SJSA1 (cell line): Measurements from ENCODE around the gene DDX23. TPM values are rescaled to one million over a fixed set of nuclear protein-coding genes. Genes with fewer than 3 reads are reported as not detected.

ENCODE experiments used
- DNase-seq, 2 experiments: peaks; one replicate each; pipeline ENCODE4 v3.0.0-alpha.2; 2015 to 2020; ENCODE audit warnings: low spot score in 2 of 2, low read depth in 1 of 2
- H3K27ac ChIP-seq: fragments of 250-450 bp; sonication (Bioruptor Pico); 2 replicates; pipeline ENCODE4 v1.5.1; 2020; ENCODE audit warnings: mild to moderate bottlenecking, moderate library complexity
- H3K27me3 ChIP-seq: fragments of 250-450 bp; sonication (Bioruptor Pico); replicated peaks from 2 replicates; pipeline ENCODE4 v1.5.1; 2020; ENCODE audit warnings: mild to moderate bottlenecking, moderate library complexity
- H3K36me3 ChIP-seq: fragments of 250-450 bp; sonication (Bioruptor Pico); 2 replicates; pipeline ENCODE4 v1.5.1; 2020; ENCODE audit warnings: mild to moderate bottlenecking
- H3K4me1 ChIP-seq: fragments of 250-450 bp; sonication (Bioruptor Pico); replicated peaks from 2 replicates; pipeline ENCODE4 v1.6.1; 2021; ENCODE audit warnings: mild to moderate bottlenecking
- H3K4me3 ChIP-seq: fragments of 250-450 bp; sonication (Bioruptor Pico); 2 replicates; pipeline ENCODE4 v1.5.1; 2020; ENCODE audit warnings: mild to moderate bottlenecking
- H3K9me3 ChIP-seq: fragments of 250-450 bp; sonication (Bioruptor Pico); replicated peaks from 2 replicates; pipeline ENCODE4 v1.5.1; 2020; ENCODE audit warnings: mild to moderate bottlenecking
- total RNA-seq: library from RNA; depleted of rRNA; stranded (reverse); fragments of >200 nt; shearing (Covaris generic); gene quantifications from 2 replicates; pipeline ENCODE4 v1.2.3, GENCODE V29; 2014; rRNA removed

Gene DDX23
- 77.1 and 109 TPM in 2 replicates for total RNA-seq

DNA sequence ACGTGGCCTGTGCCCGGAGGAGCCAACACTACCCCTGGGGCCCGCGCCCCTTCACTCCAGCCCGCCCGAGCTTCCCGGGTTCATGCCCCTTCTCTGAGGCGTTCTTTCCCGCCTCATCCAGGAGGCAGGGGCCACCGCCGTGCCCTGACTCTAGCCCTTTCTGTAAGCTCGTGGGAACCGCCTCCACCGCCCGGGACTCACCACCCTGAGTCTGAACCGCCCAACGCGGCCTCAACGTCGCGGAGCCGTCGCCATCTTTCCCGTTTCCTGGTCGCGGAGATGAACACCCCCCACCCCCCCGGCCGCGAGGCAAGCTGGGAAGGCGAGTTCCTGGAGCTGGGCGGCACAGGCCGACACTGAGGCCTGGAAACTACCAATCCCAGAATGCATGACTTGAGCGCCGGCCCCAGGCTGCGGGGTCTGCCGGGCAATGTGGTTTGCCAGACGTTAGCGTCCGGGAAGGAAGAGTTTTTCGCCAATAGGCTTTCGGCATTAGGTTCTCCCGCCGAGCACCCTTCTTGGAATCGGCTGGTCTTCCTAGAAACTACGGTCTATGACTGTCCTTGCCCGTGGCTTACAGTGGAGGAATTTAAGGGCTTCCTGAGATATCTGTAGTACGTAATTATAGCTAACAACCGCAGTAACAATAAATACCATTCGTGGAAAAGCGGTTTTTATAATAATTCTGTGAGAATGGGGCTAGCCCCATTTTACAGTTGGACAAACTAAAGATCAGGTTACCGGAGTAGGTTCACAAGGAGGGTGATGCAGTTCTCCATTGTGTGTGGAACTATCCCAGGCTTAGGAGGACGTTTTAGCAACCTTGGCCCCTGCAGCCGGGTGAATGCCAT is at the start of gene DDX23:
Gene DDX23, minus strand, starts transcription at position 281 of the 851 bp plus-strand sequence. CDS start 6,381 bp downstream, outside the sequence.
- peak within 1 kb of the TSS; percentile 58 for H3K27ac ChIP-seq

DNA sequence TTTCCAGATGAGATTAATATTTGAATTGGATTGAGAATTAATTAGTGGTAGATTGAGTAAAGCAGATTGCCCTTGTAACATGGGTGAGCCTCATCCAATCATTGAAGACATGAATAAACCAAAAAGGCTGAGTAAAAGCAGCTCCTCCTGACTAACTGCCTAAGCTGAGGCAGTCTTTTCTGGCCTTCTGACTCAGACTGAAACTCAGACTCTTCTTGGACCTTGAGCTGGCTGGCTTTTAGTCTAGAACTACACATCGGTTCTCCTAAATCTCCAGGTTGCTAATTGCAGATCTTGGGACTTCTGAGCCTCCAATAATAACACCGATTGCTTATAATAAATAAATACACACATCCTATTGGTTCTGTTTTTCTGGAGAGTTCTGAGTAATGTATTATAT is 49.3 kb upstream of the DDX23 start:
- DNase-seq, result no peak
- H3K4me1 ChIP-seq, result 0 out of 2 replicates have a peak, but pooled peaks cover 3% of the 10 kb centered on the region
- H3K27me3 ChIP-seq, result no peaks in the 10 kb centered on the region; the same call in 1 of the 2 replicates

More for the DNA sequence above, at the start of gene DDX23:
- Histone ChIP-seq H3K27me3 (no peaks in the 10 kb centered on the region), H3K4me3 (peak within 1 kb of the TSS; percentile 68), H3K4me1 (peaks cover 13% of the 10 kb centered on the region), H3K36me3 (peaks cover 23% of the 10 kb centered on the region), H3K9me3 (no peaks in the 10 kb centered on the region)
- DNase-seq, result peak; percentile 91 to 96

DNA sequence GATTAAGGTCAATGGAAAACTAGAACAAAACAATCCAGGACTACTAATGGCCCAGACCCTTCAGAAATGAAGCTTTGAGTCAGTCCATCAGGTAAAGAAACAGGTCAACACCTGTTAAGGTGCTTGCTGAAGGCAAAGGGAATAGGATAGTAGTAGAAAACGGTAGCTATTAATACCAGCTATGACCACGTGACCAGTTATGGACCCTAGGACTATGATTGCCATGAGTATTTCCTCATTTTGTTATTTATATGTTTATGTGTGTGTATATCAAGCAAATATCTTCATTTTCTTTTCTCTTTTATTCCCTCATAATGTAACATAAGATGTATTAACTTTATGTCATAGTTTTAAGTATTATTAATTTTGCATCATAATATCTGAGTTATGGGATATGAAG is 47.7 kb upstream of the DDX23 start:
- Histone ChIP-seq H3K9me3 (no peaks in the 10 kb centered on the region), H3K4me1 (0 out of 2 replicates have a peak, but pooled peaks cover 3% of the 10 kb centered on the region), H3K4me3 (no peak overlapping the region), H3K27ac (no peak overlapping the region), H3K27me3 (no peaks in the 10 kb centered on the region; the same call in 1 of the 2 replicates), H3K36me3 (no peaks in the 10 kb centered on the region)
- no peak for DNase-seq

More for the DNA sequence above, 49.3 kb upstream of the DDX23 start:
- Histone ChIP-seq H3K27ac (no peak overlapping the region), H3K9me3 (no peaks in the 10 kb centered on the region), H3K36me3 (no peaks in the 10 kb centered on the region), H3K4me3 (no peak overlapping the region)

DNA sequence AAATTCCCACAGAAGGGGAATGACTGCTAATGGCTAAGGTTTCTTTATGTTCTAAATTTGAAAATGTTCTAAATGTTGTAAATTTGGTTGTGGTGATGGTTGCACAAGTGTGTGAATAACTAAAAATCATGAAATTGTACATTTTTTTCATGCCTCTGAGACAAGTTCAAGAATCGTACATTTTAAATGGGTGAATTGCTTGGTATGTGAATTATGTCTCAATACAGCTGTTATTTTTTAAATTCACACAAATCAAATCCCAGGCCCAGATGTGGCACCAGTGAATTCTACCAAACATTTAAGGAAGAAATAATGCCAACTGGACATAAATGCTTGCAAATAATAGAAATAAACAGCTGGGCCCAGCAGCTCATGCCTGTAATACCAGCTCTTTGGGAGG is 42.3 kb upstream of the DDX23 start:
- H3K27me3 ChIP-seq, result peaks cover 13% of the 10 kb centered on the region
- no peaks in the 10 kb centered on the region for H3K36me3 ChIP-seq
- no peaks in the 10 kb centered on the region for H3K9me3 ChIP-seq
- H3K4me1 ChIP-seq, result peaks cover 6% of the 10 kb centered on the region
- DNase-seq, result no peak
- H3K4me3 ChIP-seq, result no peak overlapping the region
- H3K27ac ChIP-seq, result no peak overlapping the region

DNA sequence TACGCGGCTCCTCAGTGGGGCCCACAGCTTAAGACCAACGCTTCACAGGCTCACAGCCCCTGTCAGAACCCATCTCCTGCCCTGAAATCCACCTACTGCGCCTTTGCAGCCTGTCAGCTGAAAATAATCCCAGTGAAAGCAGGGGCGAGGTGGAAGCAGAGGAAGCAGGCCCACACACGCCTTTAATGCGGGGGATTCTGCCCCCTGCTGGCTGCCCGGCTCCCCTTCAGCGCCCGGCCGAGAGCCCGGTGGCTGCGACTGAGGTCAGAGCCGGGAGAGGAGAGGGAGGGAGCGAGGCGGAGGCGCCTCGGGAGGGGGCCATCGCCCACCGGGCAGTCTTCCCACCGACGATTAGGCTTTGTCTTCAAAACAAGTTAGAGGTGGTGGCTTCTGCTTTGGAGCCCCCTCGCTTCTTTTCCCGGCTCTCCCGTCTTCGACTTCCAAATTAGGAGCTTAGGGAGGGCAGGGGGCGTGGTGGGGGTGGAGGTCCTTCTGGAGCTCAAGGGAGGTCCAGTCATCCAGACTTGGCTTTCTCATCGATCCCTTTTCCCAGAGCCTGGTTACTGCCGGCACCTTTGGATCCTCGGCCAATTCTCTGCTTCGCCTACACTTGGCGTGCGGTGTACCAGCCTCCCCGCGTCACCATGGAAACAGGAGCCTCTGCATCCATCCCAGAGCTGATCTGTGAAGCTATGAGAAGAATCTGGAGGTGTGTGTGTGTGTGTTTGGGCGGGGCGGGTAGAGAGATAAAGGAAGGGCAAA is 38.9 kb upstream of the DDX23 start:
- H3K4me3 ChIP-seq, result no peak overlapping the region
- H3K27me3 ChIP-seq, result peaks cover 13% of the 10 kb centered on the region
- H3K27ac ChIP-seq, result no peak overlapping the region

DNA sequence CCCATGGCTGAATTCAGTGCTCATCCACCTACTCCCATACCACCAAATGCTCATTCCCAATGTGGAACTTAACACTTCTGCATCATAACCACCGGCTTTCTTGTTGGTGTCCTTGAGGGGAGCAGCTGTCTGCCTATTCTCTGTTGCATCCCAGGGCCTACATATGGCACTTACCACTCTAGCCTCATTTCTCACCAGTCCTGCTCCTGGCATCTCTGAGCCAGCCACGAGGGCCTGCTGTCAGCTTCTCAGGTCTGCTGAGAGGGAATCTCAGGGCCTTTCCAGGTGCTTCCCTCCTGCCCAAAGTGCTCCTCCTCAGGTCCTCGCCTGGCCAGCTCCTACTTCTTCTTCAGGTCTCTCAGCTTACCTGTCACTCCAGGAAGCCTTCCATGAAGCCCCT is 37.7 kb upstream of the DDX23 start:
- H3K4me1 ChIP-seq, result peaks cover 6% of the 10 kb centered on the region
- H3K27me3 ChIP-seq, result peaks cover 13% of the 10 kb centered on the region
- no peaks in the 10 kb centered on the region for H3K36me3 ChIP-seq
- H3K27ac ChIP-seq, result no peak overlapping the region
- no peak for DNase-seq
- no peaks in the 10 kb centered on the region for H3K9me3 ChIP-seq
- H3K4me3 ChIP-seq, result no peak overlapping the region

More for the DNA sequence above, 38.9 kb upstream of the DDX23 start:
- Histone ChIP-seq H3K9me3 (no peaks in the 10 kb centered on the region), H3K36me3 (no peaks in the 10 kb centered on the region), H3K4me1 (peaks cover 6% of the 10 kb centered on the region)
- DNase-seq, result peak; percentile 67 to 72

DNA sequence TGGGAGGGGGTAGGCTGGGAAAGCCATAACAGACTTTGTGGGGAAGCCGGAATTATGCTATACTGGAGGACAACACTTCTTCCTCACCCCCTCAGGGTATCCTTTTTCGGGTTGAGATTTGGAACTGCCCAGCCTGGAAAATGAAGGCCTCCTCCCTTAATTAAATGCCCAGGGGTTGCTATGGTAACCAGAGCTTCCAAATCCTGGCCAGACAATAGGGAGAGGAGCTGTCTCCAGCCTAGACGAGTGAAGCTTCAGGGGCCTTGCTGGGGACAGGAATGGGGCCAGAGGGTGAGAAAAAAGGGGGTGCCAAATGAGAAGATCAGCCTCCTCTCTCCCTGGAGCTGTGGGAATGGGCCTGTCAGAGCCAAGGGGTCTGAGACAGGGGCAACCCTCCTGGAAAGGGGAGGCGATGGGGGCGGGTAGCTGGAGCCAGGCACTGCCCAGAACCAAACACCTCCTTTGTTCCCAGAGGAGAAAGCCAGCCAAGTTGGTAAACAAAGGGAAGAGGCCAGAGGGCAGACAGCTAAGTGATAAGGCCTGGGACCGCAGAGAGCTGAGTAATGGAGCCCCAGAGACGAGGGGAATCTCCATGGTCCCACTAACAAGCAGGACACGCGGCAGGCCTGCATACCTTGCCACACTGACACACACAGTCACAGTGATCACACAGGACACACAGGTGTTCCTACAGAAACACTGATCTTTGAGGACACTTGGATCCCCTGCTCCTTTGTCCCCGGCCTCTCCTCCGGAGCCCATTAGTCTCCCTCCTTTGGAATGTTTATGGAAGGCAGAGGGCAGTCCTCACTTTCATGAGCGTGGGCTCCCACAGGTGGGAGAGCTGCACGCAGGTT is 31.6 kb upstream of the DDX23 start:
- peak in 1 of 2 experiments; percentile 26 for DNase-seq
- Histone ChIP-seq H3K4me3 (no peak overlapping the region), H3K4me1 (peaks cover 23% of the 10 kb centered on the region), H3K27ac (no peak overlapping the region), H3K9me3 (no peaks in the 10 kb centered on the region), H3K27me3 (no peaks in the 10 kb centered on the region), H3K36me3 (no peaks in the 10 kb centered on the region)

DNA sequence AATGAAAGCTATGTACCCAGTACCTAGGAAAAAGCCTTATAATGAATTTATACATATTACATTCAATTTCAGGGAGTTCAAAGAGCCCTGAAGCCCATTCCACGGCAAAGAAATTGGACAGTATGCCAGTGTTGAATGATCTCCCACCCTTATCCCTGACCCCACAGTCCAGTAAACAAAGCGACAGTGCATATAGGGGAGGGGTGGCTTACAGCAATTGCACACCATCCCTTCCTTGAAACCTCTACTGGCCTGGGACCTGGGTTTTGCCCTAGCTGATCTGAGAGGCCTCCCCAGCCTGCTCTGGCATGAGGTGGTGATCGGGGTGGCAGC is 31.0 kb upstream of the DDX23 start:
- Histone ChIP-seq H3K36me3 (no peaks in the 10 kb centered on the region), H3K27ac (peak overlapping the region; percentile 32; the same call in 1 of the 2 replicates), H3K4me1 (peaks cover 23% of the 10 kb centered on the region), H3K27me3 (no peaks in the 10 kb centered on the region), H3K4me3 (no peak overlapping the region), H3K9me3 (no peaks in the 10 kb centered on the region)
- DNase-seq, result no peak

DNA sequence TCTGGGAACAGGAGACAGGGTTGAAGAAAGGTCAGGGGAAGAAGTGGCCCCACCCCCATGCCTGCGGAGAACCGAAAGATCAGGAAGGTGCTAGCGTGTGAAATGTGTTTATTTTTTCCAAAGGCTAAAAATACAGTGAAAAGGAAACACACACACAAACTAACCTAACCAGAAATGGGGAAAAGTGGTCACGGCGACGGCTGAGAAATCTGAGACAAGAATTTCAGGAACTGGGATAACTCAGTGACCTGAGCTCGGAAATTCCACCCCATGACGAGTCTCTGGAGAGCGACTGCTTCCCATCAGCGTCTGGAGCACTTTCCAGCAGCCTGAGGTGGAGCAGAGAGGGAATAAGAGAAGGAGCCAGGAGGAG is 30.3 kb upstream of the DDX23 start:
- Histone ChIP-seq H3K4me3 (peak overlapping the region; percentile 6; the same call in 1 of the 2 replicates), H3K4me1 (peaks cover 23% of the 10 kb centered on the region), H3K27me3 (no peaks in the 10 kb centered on the region), H3K27ac (peak overlapping the region; percentile 32; the same call in 1 of the 2 replicates), H3K36me3 (no peaks in the 10 kb centered on the region), H3K9me3 (no peaks in the 10 kb centered on the region)
- DNase-seq, result peak; percentile 54 to 55

DNA sequence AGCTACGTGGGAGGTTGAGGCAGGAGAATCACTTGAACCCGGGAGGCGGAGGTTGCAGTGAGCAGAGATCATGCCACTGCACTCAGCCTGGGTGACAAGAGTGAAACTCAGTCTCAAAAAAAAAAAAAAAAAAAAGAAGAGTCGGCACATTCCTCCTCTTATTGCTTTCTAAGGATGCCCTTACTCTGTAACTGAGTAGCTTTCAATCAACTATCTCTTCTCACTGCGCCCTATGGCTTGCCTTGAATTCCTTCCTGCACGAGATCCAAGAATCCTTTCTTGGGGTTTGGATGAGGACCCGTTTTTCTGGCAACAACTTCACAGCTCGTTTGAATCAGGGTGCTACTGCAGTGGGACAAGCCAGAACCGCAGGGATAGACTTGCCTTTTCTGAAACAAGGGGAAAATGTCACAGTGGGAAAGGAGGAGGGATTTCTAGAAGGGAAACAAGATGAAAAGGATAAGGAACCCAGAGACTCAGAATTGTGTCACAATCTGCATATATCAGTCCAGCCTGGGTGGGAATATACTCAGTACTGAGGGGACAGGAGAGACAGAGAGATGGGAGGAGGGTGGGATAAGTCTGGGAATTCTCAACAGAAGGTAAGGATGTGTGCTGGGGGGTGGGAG is 29.8 kb upstream of the DDX23 start:
- Histone ChIP-seq H3K36me3 (no peaks in the 10 kb centered on the region), H3K4me1 (peaks cover 23% of the 10 kb centered on the region), H3K27ac (peak overlapping the region; percentile 24; the same call in 1 of the 2 replicates), H3K9me3 (no peaks in the 10 kb centered on the region), H3K27me3 (no peaks in the 10 kb centered on the region), H3K4me3 (peak overlapping the region; percentile 6; the same call in 1 of the 2 replicates)
- DNase-seq, result peak in 1 of 2 experiments; percentile 21

DNA sequence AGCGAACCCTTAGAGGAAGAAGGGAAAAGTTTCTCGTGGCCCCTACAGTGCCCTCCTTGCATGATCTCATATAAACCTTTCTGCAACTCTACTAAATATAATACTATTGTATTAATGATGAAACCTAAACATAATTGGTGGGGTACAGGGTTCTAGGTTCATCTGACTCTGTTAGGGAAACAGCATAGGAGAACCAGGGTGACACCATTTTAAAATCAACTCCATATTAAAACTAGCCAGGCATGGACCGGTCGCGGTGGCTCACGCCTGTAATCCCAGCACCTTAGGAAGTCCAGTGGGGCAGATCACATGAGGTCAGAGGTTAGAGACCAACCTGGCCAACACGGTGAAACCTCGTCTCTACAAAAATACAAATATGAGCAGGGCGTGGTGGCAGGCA is 28.7 kb upstream of the DDX23 start:
- Histone ChIP-seq H3K4me1 (peaks cover 23% of the 10 kb centered on the region), H3K27ac (no peak overlapping the region), H3K36me3 (no peaks in the 10 kb centered on the region), H3K9me3 (no peaks in the 10 kb centered on the region), H3K27me3 (no peaks in the 10 kb centered on the region), H3K4me3 (no peak overlapping the region)
- no peak for DNase-seq

DNA sequence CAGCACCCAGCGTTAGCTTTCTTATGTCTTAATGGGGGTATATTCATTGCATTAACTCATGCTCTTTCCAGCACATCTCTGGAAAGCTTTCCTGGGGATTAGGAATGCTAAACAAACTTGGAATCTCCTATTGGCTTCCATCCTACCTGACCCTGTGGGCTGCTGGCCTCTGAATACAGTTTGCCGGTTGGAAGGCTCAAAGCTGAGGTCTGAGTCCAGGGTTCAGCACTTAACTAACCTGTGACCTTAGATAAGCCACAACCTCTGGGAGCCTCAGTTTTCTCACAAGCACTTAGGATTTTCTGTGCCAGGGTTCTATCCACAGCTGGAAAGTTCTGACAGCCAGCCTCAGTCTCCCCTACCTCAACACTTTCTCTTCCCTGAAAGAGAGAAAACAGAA is 26.6 kb upstream of the DDX23 start:
- no peak overlapping the region for H3K27ac ChIP-seq
- no peaks in the 10 kb centered on the region for H3K9me3 ChIP-seq
- no peak for DNase-seq
- H3K36me3 ChIP-seq, result no peaks in the 10 kb centered on the region
- H3K27me3 ChIP-seq, result no peaks in the 10 kb centered on the region
- H3K4me3 ChIP-seq, result no peak overlapping the region
- H3K4me1 ChIP-seq, result peaks cover 18% of the 10 kb centered on the region
